Fibroblast of skin of left biceps (primary cell): ENCODE data around the gene UVSSA.

Experiments used
- DNase-seq, 2 experiments: peaks; one replicate each; pipeline ENCODE4 v3.0.0-alpha.2; 2013; ENCODE audit warnings: low read depth in 2 of 2

UVSSA gene

GRCh38 chr4:1395941-1396805 is 49.2 kb downstream of the UVSSA start:
- DNase-seq = no peak

DNA sequence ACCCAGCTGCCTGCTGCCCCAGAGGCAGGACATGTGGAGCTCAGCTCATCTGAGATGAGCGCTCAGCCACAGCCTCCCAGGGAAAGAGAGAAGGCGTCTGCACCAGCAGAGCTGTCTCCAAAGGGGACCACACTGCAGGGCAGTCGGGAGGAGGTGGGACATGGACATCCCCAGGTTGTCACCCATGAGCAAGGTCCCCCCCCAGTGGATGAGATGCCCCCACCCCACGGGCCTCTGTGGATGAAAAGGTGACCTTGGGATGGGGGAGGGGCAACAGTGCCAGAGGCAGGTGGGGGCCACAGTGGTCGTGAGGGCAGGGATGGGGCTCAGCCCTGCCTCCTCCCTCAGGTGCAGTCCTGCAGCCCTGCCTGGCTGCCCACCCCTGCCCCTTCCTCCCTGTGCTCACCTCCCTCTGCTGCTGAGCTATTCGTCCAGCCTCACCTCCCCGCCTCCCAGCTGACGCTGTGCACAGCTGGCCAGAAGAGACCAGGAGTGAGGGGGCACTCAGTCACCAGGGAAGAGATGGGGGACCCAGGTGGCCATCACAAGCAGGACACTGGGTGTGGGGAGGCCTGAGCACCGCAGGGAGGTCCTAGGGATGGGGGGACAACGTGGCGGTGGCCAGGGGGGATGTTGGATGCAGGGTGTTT is 49.9 kb downstream of the UVSSA start:
- DNase-seq = no peak

GRCh38 chr4:1398681-1399507 is 51.9 kb downstream of the UVSSA start:
- no peak for DNase-seq

DNA sequence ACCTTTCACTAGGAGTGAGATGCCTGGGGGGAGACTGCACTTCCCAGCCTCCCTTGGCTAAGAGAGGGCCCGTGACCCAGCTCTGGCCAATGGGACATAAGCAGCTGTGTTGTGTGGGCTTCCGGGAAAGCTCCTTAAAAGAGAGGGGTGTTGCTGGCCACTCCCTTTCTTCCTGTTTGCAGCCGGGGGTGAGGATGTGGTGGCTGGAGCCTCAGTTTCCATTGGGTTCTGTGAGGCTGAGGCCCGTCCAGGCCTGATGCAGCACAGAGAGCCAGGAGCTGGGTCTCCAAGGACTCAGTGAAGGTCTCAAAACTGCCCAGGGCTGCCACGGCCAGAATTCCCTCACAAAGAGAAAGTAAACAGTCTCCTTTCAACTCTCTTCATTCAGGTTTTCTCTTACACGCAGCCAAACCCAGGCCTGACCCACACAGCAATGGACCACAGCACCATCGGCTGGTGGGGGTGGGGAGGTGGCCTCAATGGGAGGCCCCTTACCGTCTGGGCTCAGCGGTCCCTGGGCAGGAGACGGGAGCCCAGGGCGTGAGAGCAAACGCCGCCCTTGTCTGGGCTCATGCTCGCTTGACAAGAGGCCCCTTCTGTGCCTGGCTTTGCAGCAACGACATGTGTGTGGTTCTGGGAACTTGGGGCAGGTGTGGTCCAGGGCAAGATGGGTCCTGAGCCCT is 52.6 kb downstream of the UVSSA start:
- no peak for DNase-seq

GRCh38 chr4:1400191-1400805 is 53.3 kb downstream of the UVSSA start:
- no peak for DNase-seq

DNA sequence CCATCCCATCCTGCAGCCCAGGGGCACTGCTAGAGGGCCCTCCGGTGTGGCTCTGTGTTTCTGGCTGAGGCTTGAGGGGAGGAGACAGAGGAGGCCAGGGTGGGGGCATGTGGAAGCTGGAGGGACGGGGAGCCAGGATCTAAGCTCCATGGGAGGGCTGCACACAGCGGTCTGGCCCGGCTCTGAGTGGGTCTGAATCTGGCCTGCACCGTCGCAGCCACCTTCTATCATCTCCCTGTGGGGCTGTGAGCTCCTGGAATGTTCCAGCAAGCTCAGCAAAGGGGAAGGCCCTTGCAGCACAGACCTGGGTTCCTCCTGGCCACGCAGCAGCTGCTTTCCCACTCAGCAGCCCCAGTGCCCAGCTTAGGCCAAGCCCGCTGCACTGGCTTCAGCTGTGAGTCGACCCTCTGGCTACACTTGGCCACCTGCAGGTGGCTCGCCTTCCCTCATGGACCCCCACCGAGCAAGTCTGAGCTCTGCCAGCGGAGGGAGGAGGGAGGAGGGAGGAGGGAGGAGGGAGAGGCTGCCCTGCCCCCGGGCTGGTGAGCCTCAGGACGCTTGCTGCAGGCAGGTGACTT is 53.9 kb downstream of the UVSSA start:
- DNase-seq = no peak

DNA sequence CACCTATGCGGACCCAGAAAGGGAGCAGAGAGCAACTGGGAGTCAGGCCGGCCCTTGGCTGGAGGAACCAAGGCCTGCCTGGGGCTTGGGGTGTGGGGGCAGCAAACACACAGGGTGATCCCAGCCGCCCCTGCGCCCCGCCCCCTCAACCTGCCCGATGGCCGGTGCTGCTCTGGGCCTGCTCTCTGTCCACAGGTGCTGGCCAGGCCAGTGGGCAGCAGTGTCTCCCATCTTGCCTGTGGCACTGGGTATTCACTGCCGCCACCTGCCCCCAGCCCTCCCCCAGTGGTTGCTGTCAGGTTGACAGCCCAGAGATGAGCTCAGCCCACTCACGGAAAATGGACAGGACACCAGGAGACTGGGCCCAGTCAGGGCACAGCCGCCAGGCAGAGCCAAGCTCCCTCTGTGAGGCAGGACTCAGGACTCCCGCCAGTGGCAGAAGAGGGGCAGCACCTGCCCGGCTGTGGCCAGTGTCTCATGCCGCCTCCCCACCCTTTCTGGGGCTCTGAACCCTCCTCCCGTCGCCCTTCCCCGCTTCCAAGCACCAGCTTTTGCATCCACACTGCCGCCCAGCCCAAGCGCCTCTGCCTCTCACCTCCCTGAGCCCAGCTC is 54.5 kb downstream of the UVSSA start:
- DNase-seq = no peak

GRCh38 chr4:1402021-1402515 is 55.1 kb downstream of the UVSSA start:
- DNase-seq = no peak

- no peak for DNase-seq
Observed at GRCh38 chr4:1402516-1403091, 55.6 kb downstream of the UVSSA start.

DNA sequence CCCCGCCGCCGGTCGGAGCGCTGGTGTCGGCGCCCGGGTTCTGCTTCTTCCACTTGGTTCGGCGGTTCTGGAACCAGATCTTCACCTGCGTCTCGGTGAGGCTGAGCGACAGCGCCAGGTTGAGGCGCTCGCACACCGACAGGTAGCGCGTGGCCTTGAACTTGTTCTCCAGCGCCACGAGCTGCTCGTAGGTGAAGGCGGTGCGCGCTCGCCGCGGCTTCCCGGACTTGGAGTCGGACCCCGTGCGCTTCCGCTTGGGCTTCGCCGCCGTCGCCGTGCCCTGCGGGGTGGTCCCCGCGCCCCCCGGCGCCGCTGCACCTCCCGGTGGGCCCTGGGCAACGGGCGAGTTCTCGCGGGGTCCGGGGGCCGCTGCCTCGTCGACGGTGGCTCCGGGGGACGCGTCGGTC is 56.2 kb downstream of the UVSSA start:
- DNase-seq = no peak

- DNase-seq = no peak
Observed at GRCh38 chr4:1403591-1404572, 56.9 kb downstream of the UVSSA start.

DNA sequence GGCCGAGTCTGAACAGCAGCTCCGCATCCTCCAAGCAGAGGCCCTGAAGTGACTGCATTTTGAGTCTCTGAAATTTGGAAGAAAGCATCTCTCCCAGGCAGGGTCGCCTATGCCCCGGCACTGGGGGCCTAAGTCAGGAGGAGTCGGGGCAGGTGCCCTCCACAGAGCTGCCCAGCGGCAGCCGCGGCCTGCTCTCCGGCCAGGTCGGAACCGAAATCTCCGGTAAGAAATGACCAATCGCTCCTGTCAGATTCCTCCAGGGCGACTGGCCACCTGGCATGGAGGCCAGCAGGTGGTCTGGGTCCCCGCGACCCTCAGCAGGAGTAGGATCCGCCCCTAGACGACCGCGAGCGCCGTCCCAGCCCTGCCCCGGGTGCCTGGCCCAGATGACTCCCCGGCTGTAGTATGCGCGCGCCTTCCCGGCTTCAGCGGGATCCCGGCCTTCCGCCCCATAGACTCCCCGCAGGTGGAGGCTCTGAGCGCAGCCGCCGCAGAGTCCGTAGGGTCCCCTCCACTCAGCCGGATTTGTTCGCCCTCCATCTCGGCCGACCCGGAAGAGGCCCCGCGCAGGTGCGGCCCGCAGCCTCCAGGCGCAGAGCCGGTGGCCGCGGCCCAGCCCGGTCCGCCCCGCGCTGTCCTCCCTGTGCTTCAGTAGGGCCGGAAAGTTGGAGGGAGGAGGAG is 57.7 kb downstream of the UVSSA start:
- DNase-seq = no peak

GRCh38 chr4:1405254-1405635 is 58.2 kb downstream of the UVSSA start:
- DNase-seq = no peak

DNA sequence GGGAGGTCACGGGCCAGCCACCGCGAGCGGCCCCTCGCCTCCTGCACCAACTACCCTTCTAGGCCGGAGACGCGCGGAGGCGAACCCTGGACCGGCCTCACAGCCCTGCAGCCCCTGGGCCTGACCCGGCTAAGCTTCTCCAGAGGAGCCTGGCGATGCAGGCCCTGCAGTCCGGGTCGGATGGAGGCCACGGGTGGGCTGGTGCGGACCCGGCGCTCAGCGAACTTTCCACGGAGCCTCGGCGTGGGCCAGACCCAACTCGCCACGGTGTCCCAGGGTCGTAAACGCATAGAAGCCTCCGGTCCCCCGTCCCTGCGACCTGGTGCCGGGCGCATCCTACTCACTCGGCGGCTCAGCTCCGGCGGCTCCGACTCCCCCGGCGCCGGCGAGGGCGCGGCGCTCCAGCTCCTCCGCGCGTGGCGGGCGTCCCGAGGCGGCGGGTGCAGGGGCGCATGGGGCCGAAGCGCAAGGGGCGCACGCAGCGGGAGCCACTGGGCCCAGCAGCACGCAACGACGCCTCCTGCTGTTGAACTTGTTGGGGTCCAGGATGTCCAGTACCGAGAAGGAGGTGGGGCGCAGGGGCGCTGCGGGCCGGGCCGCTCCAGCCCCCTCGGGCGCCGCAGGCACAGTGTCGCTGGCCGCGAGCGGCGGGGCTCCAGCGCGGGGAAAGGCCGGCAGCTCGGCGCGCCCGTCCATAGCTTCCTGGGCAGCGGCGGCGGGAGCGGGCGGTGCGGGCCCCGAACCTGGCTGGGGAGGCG is 58.8 kb downstream of the UVSSA start:
- no peak for DNase-seq

- no peak for DNase-seq
Observed at GRCh38 chr4:1406394-1406980, 59.5 kb downstream of the UVSSA start, which contains the start of gene NKX1-1. NKX1-1 (minus strand) TSS chr4:1406442; CDS start chr4:1406442, 0 bp downstream.

GRCh38 chr4:1406981-1407656 is 60.1 kb downstream of the UVSSA start:
- DNase-seq = no peak
